Activated CD8-positive, alpha-beta memory T cell treated with anti-CD3 and anti-CD28 coated beads, Interleukin-2, amount 50 U/mL, for 4 hours (primary cell): Measurements from ENCODE around the gene CSF1.
"Not testable (repeated sequence)": the region's sequence is repeated elsewhere in the genome, so short reads cannot be mapped to it uniquely, and the experiment has no call there.

ENCODE experiments used
- DNase-seq: peaks from one replicate; pipeline ENCODE4 v3.0.0-alpha.2; 2020

The CSF1 gene

GRCh38 chr1:109946511-109946910 is 35.9 kb downstream of the CSF1 start:
- no peak for DNase-seq

DNA sequence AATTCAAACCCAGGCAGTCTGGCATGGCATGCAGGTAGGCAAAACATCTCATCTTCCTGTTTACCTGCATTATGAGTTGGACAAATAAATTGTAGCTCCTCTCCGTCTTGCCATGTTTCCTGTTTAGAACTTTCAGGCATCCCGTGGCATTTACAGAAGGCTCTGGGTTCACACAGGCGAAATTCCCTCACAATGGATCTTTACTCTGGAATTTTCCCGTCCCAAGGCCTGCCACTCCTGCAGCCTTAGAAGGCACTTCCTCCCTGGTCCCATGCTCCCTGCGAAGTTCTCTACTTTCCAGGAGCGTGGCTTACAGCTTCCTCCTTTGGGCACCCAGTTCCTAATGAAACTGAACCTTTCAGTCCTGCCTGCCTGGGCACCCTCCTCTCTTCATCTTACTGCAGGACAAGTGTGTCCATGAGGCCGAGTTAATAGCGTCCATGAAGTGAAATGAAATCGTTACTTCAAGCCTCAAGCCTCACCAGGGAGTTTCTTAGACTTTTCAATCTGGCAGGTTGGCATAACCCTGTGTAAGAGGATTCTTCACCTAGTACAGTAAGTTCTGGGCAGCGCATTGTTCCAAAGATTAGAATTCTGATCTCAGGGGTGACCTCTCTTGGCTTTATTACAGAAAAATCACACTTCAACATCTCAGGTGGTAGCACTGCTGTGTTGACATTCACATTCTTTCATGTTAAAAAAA is 37.1 kb downstream of the CSF1 start:
- DNase-seq = no peak

DNA sequence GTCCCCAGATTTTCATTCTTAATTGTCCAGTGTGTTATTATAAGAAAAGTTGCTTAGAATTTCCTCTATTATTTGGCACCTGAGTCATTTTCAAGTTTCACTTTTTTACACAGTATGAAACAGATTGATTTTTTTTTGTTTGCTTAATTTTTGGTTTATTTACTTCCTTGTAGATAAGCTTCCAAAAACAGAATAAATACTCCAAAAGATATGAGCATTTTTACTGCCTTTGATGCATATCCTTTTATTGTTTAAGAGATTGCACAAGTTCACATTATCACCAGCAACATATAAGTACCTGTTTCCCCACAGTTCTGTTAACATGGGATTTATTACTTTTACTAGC is 37.6 kb downstream of the CSF1 start:
- DNase-seq = no peak

DNA sequence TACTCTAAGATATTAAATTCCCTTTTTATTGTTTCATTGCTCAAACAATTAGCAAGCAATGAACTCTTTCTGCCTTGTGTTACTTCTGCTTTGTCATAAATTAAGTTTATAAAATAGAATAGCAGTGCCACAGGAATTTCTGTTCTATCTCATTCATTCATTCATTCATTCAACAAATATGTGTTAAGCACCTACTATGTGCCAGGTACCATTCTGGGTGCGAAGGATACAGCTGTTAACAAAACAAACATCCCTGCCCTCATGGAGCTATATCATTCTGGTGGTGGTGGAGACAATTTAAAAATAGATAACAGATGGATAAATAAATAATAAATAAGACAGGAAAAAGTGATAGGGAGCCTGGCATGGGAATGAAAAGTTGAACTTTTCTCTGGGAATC is 39.4 kb downstream of the CSF1 start:
- no peak for DNase-seq

DNA sequence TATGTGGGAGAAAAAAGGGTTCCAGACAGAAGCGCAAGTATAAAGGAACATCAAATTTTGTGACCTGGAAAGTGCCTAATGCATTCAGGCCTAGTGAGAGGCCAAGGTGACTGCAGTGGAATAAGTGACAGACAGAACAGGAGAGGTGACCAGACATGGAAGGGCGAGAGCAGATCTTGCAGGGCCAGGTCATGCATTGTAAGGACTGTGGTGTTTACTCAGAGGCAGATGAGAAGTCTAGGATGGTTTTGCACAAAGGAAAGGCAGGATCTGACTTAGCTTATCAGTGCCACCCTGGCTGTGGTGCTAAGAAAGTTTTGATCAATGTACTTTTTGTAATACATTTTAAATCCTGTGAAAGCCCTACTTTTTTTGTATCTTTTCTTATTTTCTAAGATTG is 39.9 kb downstream of the CSF1 start:
- DNase-seq = no peak

GRCh38 chr1:109951501-109951900 is 40.9 kb downstream of the CSF1 start:
- DNase-seq = not testable (repeated sequence)

- no peak for DNase-seq
Measured at GRCh38 chr1:109954041-109954512, 43.4 kb downstream of the CSF1 start.

- DNase-seq = no peak
Measured at GRCh38 chr1:109959632-109959973, 49.0 kb downstream of the CSF1 start.

- DNase-seq = no peak
Measured at GRCh38 chr1:109959974-109960744, 49.5 kb downstream of the CSF1 start.

DNA sequence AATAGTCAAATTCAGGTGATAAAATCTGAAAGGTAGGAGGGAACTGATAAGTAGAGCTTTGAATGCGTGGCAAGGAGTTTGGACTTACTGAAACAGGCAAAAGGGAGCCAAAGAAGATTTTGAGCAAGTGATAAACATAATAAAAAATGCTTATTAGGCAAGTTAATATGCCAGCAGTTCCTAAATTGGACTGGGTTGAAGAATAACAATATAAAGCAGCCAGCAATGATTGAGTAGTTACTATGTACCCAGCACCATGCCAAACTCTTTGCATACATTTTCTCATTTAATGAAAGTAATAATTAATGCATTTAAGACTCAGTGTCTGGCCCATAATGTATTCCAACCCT is 50.1 kb downstream of the CSF1 start:
- no peak for DNase-seq

GRCh38 chr1:109963864-109964263 is 53.2 kb downstream of the CSF1 start:
- DNase-seq = no peak

DNA sequence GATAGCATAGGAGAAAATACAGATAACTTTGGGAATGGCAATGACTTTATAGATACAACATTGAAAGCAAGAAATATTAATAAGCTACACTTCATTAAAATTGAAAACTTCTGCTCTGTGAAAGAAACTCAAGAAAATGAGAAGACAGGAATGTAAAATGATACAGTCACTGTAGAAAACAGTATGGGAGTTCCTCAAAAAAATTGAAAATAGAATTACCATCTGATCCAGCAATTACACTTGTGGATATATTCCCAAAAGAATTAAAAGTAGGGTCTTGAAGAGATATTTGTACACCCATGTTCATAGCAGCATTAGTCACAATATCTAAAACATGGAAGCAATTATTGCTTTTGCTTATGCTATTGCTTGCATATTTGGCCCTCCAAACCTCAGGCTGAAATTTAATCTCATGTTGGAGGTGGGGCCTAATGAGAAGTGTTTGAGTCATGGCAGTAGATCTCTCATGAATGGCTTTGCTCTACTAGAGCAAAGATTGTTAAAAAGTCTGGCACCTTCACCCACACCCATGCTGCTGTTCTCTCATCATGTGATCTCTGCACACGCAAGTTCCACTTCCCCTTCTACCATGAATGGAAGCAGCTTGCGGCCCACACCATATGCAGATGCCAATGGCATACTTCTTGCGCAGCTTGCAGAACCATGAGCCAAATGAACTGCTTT is 58.6 kb downstream of the CSF1 start:
- no peak for DNase-seq

- DNase-seq = no peak
Measured at GRCh38 chr1:109969907-109970306, 59.3 kb downstream of the CSF1 start.

- DNase-seq = no peak
Measured at GRCh38 chr1:109971559-109971958, 60.9 kb downstream of the CSF1 start.

DNA sequence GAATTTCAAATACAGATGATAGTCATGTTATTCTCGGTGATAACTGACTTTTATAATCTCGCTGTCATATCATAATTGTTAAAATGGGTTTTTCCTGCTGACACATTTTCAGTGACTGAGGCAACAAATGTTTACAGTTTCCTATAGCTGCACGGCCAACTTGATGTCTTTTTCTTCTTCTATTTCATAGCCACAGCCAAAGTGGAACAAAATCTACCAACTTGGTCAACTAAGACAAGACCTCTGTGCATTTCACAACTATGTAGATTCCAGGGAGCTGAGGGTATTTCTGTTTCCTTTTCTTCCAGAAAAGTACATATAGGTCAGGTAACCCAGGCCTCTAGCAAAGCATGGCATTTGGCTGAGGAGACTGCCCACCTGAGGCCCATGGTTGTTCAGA is 63.5 kb downstream of the CSF1 start:
- no peak for DNase-seq

DNA sequence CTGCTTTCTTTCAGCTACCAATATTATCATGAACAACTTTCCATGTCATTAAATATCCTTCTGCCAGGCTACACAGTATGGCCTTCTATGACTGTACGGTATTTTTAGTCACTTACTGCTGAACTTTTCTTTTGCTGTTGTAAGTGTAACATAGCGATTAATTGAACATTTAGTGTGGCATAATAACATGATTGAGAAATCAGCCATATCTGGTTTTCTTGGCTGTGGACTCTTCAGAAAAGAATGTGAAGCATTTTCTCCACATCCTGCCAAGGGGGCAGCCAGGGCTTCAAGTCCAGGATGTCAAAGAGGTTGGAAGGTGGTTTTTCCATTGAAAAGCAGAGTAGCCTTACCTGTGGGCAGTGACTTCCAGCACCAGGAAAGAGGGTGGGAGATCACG is 65.1 kb downstream of the CSF1 start:
- DNase-seq = no peak

GRCh38 chr1:109976762-109977161 is 66.1 kb downstream of the CSF1 start:
- DNase-seq = no peak

GRCh38 chr1:109977225-109977624 is 66.6 kb downstream of the CSF1 start:
- no peak for DNase-seq

DNA sequence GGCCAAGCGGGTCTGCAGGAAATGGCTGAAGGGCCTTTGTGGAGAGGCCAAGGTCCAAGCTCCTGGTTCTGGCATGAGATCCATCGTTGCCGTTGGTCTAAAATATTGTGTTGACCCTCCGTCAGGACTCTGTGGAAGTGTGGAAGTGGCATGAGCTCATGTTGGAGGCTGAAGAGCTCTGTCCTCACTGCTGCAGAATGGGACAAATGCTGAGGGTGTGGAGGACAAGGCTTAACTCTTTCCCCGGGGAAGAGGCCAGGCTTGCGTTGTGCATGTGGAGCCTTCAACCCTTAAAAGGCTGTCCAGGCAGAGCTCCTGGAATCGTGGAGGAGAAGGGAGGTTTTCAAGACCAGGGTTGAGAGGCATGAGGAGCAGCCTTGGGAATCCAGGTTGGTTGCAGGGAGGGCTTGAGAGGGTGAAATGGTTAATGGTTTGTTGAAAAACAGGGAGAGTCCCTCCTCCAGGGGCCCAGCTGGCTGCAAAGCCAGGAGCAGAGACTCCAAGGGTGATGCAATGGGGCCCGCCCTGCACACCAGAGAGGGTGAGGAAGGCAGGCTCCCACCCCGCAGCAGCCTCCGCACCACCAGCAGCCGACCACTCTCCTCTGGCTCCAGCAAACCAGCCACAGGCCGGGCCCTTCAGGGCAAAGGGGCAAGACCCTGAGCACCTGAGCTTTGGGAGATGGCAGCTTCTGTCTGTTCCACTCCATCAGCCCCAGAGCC is 67.2 kb downstream of the CSF1 start:
- DNase-seq = no peak

DNA sequence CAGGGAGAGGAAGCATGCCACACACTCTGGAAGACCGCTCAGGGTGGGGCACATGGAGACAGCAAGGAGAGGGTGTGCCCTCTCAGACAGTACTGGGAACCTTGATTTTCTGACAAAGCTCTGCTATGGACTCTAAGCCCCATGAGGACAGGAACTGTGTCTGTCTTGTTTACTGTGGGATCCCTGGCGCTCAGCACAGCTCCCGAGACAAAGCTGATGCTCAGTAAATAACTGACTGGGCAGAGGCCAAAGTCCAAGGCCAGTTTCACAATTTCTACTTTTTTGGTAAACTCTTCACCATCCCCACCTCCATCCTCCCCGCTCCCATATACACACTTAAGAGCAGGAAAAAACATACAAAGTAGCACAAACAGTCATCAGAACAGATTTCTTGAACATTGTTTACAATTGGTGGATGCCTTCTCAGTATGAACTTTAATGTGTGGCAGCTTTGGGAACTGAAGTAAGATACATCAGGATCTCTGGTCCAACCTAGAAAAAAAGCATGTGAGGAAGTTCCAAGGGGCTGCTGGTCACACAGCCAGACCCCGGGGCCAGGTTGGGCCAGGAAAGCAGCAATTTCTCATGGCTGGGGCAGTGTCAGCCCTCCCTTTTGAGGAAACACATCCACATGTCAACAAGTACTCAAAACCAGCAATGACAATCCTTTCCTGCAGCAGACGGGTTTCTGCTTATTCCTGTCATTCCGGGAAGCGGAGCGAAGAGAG is 68.3 kb downstream of the CSF1 start:
- DNase-seq = no peak

- DNase-seq = no peak
Measured at GRCh38 chr1:109979489-109980091, 68.9 kb downstream of the CSF1 start.
